Panc1 (cell line): Measurements from ENCODE around the gene FBXL2. TPM values are rescaled to one million over a fixed set of nuclear protein-coding genes. Genes with fewer than 3 reads are reported as not detected.

Experiments
- ATAC-seq: fragments of 200-7000 bp; cut with Tn5 transposase; 2 replicates; pipeline ENCODE4 v1.9.1; 2020; ENCODE audit warnings: mild to moderate bottlenecking, moderate library complexity
- BruUV-seq: library from RNA; stranded (reverse); fragments of 400-500 nt; replicated peaks from 2 replicates; lab custom pipeline; 2021; lab: Mats Ljungman, UMichigan
- CTCF ChIA-PET: fragments of 300-600 bp; sonication (Branson Sonifier 250); formaldehyde crosslinking; loops from one replicate; lab custom pipeline; 2022; ENCODE audit warnings: antibody characterized with exemption; lab: Charles Lee
- POLR2A ChIA-PET: fragments of 300-600 bp; sonication (Branson Sonifier 250); formaldehyde crosslinking; loops from one replicate; lab custom pipeline; 2022; ENCODE audit warnings: antibody characterized with exemption; lab: Charles Lee
- DNase-seq: peaks from one replicate; pipeline ENCODE4 v3.0.0-alpha.2; 2010; ENCODE audit warnings: low read depth, low spot score
- H3K27ac ChIP-seq: 2 replicates; pipeline ENCODE4 v1.5.1; 2011; ENCODE audit warnings: mild to moderate bottlenecking, low read length, inconsistent platforms
- H3K27me3 ChIP-seq: fragments of 200-500 bp; sonication (Bioruptor generic); 2 replicates; pipeline ENCODE4 v1.6.0; 2014; ENCODE audit warnings: low read length, inconsistent platforms; ENCODE audit not compliant: control insufficient read depth, insufficient read depth
- H3K36me3 ChIP-seq: fragments of 200-500 bp; sonication (Bioruptor generic); 2 replicates; pipeline ENCODE4 v1.5.1; 2014; ENCODE audit warnings: inconsistent platforms, mild to moderate bottlenecking, low read length, moderate library complexity; ENCODE audit not compliant: control insufficient read depth, insufficient read depth
- H3K4me1 ChIP-seq: 2 replicates; pipeline ENCODE4 v1.5.1; 2011; ENCODE audit warnings: inconsistent platforms, mild to moderate bottlenecking, low read length, moderate library complexity; ENCODE audit not compliant: control insufficient read depth, insufficient read depth
- H3K4me3 ChIP-seq, 2 experiments: 2 replicates each; pipeline ENCODE4 v1.5.1; 2011 to 2012; ENCODE audit warnings: low read depth in 2 of 2, low read length in 2 of 2, mild to moderate bottlenecking in 2 of 2, inconsistent platforms in 1 of 2, moderate library complexity in 1 of 2
- H3K9me3 ChIP-seq: fragments of 200-500 bp; sonication (Bioruptor generic); 2 replicates; pipeline ENCODE4 v1.5.1; 2014; ENCODE audit warnings: low read depth, mild to moderate bottlenecking, inconsistent platforms, low read length, moderate library complexity; ENCODE audit not compliant: control insufficient read depth, insufficient read depth
- CTCF ChIP-seq: fragments of 450-650 bp; IDR thresholded peaks from 2 replicates; pipeline ENCODE4 v1.5.1; 2017; ENCODE audit warnings: mild to moderate bottlenecking
- POLR2AphosphoS5 ChIP-seq: IDR thresholded peaks from 2 replicates; pipeline ENCODE4 v1.6.1; 2012; ENCODE audit warnings: mild to moderate bottlenecking, low read depth, low read length, moderate library complexity
- REST ChIP-seq, 2 experiments: IDR thresholded peaks; 2 replicates each; pipeline ENCODE4 v1.6.1; 2011 to 2012; ENCODE audit warnings: low read depth in 2 of 2, control low read depth in 1 of 2, low read length in 1 of 2, mild to moderate bottlenecking in 1 of 2, moderate library complexity in 1 of 2; ENCODE audit not compliant: insufficient read depth in 1 of 2
- SIN3A ChIP-seq: IDR thresholded peaks from 2 replicates; pipeline ENCODE4 v1.6.1; 2012; ENCODE audit warnings: low read depth, mild to moderate bottlenecking, low read length, moderate library complexity, borderline replicate concordance; ENCODE audit not compliant: insufficient read depth
- TCF7L2 ChIP-seq: IDR thresholded peaks from 2 replicates; pipeline ENCODE4 v1.6.1; 2011; ENCODE audit warnings: mild to moderate bottlenecking, low read depth, low read length, inconsistent platforms
- in situ Hi-C: cut with HindIII; loops from 2 replicates; pipeline ENCODE4 v1.10.0; 2016; ENCODE audit warnings: low sequenced_read_pairs, low pct_unique_long_range_greater_than_20kb
- intact Hi-C: fragments of 100-400 bp; cut with micrococcal nuclease; formaldehyde crosslinking; loops from one replicate; pipeline ENCODE4 v1.10.0; 2022; ENCODE audit not compliant: unreplicated experiment
- total RNA-seq: library from RNA; stranded (reverse); gene quantifications from one replicate; pipeline ENCODE4 v1.2.1, GENCODE V29; 2021; ENCODE audit not compliant: unreplicated experiment

Gene FBXL2
- total RNA-seq, 1 experiment from 2014 or later = 12.3 TPM

GRCh38 chr3:33358172-33358781 is 81.0 kb downstream of the FBXL2 start:
- no peak overlapping the region for H3K4me3 ChIP-seq
- H3K4me1 ChIP-seq = peaks cover 8% of the 10 kb centered on the region
- no peaks in the 10 kb centered on the region for H3K36me3 ChIP-seq
- ChIA-PET CTCF (interaction anchor here (0.7 kb wide), 2 partner anchors 10 to 47 kb away, joined by 3 to 9 read pairs; no protein-coding TSS in a partner anchor), POLR2A (interaction anchor here (0.6 kb wide), 1 partner anchor 20 kb away, joined by 3 read pairs; no protein-coding TSS in a partner anchor)
- BruUV-seq = no TSS peak
- no peak overlapping the region for H3K27ac ChIP-seq
- intact Hi-C loops (no loop called here), in situ Hi-C loops (no loop called here)
- H3K27me3 ChIP-seq = no peaks in the 10 kb centered on the region
- ATAC-seq (no peak), DNase-seq (no peak)
- TF ChIP-seq POLR2AphosphoS5 (no peak), CTCF (no peak), REST (IDR thresholded peaks at IDR 0.05; ENCODE audit: insufficient read depth in 1 of 2, low read depth in 2 of 2, low read length in 1 of 2) (no peak), SIN3A (no peak), TCF7L2 (no peak)
- no peaks in the 10 kb centered on the region for H3K9me3 ChIP-seq

GRCh38 chr3:33360136-33360825 is 83.0 kb downstream of the FBXL2 start:
- H3K4me3 ChIP-seq = no peak overlapping the region; a peak in 1 of 4 replicates
- intact Hi-C loops (no loop called here), in situ Hi-C loops (no loop called here)
- ChIA-PET POLR2A (no interaction called here), CTCF (interaction anchor here (0.6 kb wide), 1 partner anchor 230 kb away, joined by 6 read pairs; no protein-coding TSS in a partner anchor)
- peak overlapping the region; percentile 51; the same call in 1 of the 2 replicates for H3K27ac ChIP-seq
- ATAC-seq (peak; percentile 87), DNase-seq (peak; percentile 72)
- H3K9me3 ChIP-seq = no peaks in the 10 kb centered on the region
- TF ChIP-seq TCF7L2 (no peak), POLR2AphosphoS5 (no peak), SIN3A (no peak), REST (IDR thresholded peaks at IDR 0.05; ENCODE audit: insufficient read depth in 1 of 2, low read depth in 2 of 2, low read length in 1 of 2) (no peak), CTCF (no peak)
- no TSS peak for BruUV-seq
- H3K4me1 ChIP-seq = peaks cover 8% of the 10 kb centered on the region
- no peaks in the 10 kb centered on the region for H3K27me3 ChIP-seq
- no peaks in the 10 kb centered on the region for H3K36me3 ChIP-seq
